Activated naive CD8-positive, alpha-beta T cell treated with anti-CD3 and anti-CD28 coated beads for 36 hours (primary cell): ENCODE results near the gene PRMT1. TPM values are rescaled to one million over a fixed set of nuclear protein-coding genes. Genes with fewer than 3 reads are reported as not detected.

Source experiments
- DNase-seq: peaks from one replicate; pipeline ENCODE4 v3.0.0; 2021
- H3K27ac Mint-ChIP-seq: one replicate; pipeline ENCODE4 v1.8.0; 2022; ENCODE audit warnings: mild to moderate bottlenecking, moderate library complexity, mixed read lengths
- H3K27me3 Mint-ChIP-seq: one replicate; pipeline ENCODE4 v1.8.0; 2022; ENCODE audit warnings: mild to moderate bottlenecking, mixed read lengths
- H3K36me3 Mint-ChIP-seq: one replicate; pipeline ENCODE4 v1.8.0; 2021; ENCODE audit warnings: mild to moderate bottlenecking, mixed read lengths
- H3K4me1 Mint-ChIP-seq: one replicate; pipeline ENCODE4 v1.8.0; 2021; ENCODE audit warnings: mixed read lengths
- H3K4me3 Mint-ChIP-seq: one replicate; pipeline ENCODE4 v1.8.0; 2022; ENCODE audit warnings: mild to moderate bottlenecking, moderate library complexity, mixed read lengths
- H3K9me3 Mint-ChIP-seq: one replicate; pipeline ENCODE4 v1.8.0; 2022; ENCODE audit warnings: mixed read lengths
- total RNA-seq, 2 experiments: library from RNA; stranded (reverse); gene quantifications; one replicate each; pipeline ENCODE4 v1.2.3, GENCODE V29; 2021

PRMT1 gene
- total RNA-seq, 2 experiments from 2014 or later = 538 to 547 TPM

- Mint-ChIP-seq H3K27ac (peak overlapping the region; percentile 93), H3K4me1 (peaks cover 44% of the 10 kb centered on the region), H3K4me3 (peak overlapping the region; percentile 100), H3K9me3 (no peaks in the 10 kb centered on the region), H3K36me3 (peaks cover 20% of the 10 kb centered on the region), H3K27me3 (no peaks in the 10 kb centered on the region)
- no peak for DNase-seq
Measured at GRCh38 chr19:49642492-49643035, 34.5 kb upstream of the PRMT1 start.

GRCh38 chr19:49643466-49643865, 33.6 kb upstream of the PRMT1 start:
- peaks cover 20% of the 10 kb centered on the region for H3K36me3 Mint-ChIP-seq
- H3K27me3 Mint-ChIP-seq = no peaks in the 10 kb centered on the region
- peaks cover 38% of the 10 kb centered on the region for H3K4me1 Mint-ChIP-seq
- peak overlapping the region; percentile 100 for H3K4me3 Mint-ChIP-seq
- no peak for DNase-seq
- H3K27ac Mint-ChIP-seq = peak overlapping the region; percentile 36
- H3K9me3 Mint-ChIP-seq = no peaks in the 10 kb centered on the region

GRCh38 chr19:49645592-49645991, 31.5 kb upstream of the PRMT1 start:
- no peaks in the 10 kb centered on the region for H3K9me3 Mint-ChIP-seq
- peaks cover 25% of the 10 kb centered on the region for H3K4me1 Mint-ChIP-seq
- no peaks in the 10 kb centered on the region for H3K27me3 Mint-ChIP-seq
- H3K27ac Mint-ChIP-seq = no peak overlapping the region
- DNase-seq = no peak
- peaks cover 18% of the 10 kb centered on the region for H3K36me3 Mint-ChIP-seq
- no peak overlapping the region for H3K4me3 Mint-ChIP-seq

- DNase-seq = no peak
- Mint-ChIP-seq H3K9me3 (no peaks in the 10 kb centered on the region), H3K27ac (no peak overlapping the region), H3K27me3 (no peaks in the 10 kb centered on the region), H3K4me3 (no peak overlapping the region), H3K36me3 (peaks cover 16% of the 10 kb centered on the region), H3K4me1 (peaks cover 21% of the 10 kb centered on the region)
Measured at GRCh38 chr19:49645995-49646394, 31.1 kb upstream of the PRMT1 start.

- Mint-ChIP-seq H3K27me3 (no peaks in the 10 kb centered on the region), H3K36me3 (peaks cover 16% of the 10 kb centered on the region), H3K4me3 (no peak overlapping the region), H3K27ac (no peak overlapping the region), H3K9me3 (no peaks in the 10 kb centered on the region), H3K4me1 (peaks cover 20% of the 10 kb centered on the region)
- no peak for DNase-seq
Measured at GRCh38 chr19:49646586-49646985, 30.5 kb upstream of the PRMT1 start.

- DNase-seq = no peak
- Mint-ChIP-seq H3K27ac (no peak overlapping the region), H3K4me3 (no peak overlapping the region), H3K4me1 (no peaks in the 10 kb centered on the region), H3K9me3 (no peaks in the 10 kb centered on the region), H3K27me3 (no peaks in the 10 kb centered on the region), H3K36me3 (peaks cover 4% of the 10 kb centered on the region)
Measured at GRCh38 chr19:49651029-49651819, 25.8 kb upstream of the PRMT1 start.

GRCh38 chr19:49651820-49652550, 25.1 kb upstream of the PRMT1 start:
- no peak for DNase-seq
- Mint-ChIP-seq H3K36me3 (peaks cover 4% of the 10 kb centered on the region), H3K4me1 (no peaks in the 10 kb centered on the region), H3K4me3 (no peak overlapping the region), H3K27ac (no peak overlapping the region), H3K9me3 (no peaks in the 10 kb centered on the region), H3K27me3 (no peaks in the 10 kb centered on the region)

GRCh38 chr19:49652551-49653465, 24.3 kb upstream of the PRMT1 start:
- H3K9me3 Mint-ChIP-seq = no peaks in the 10 kb centered on the region
- H3K4me3 Mint-ChIP-seq = no peak overlapping the region
- peaks cover 7% of the 10 kb centered on the region for H3K36me3 Mint-ChIP-seq
- no peaks in the 10 kb centered on the region for H3K27me3 Mint-ChIP-seq
- no peak for DNase-seq
- H3K27ac Mint-ChIP-seq = no peak overlapping the region
- H3K4me1 Mint-ChIP-seq = no peaks in the 10 kb centered on the region

GRCh38 chr19:49653466-49653806, 23.6 kb upstream of the PRMT1 start:
- no peaks in the 10 kb centered on the region for H3K27me3 Mint-ChIP-seq
- DNase-seq = no peak
- H3K4me1 Mint-ChIP-seq = no peaks in the 10 kb centered on the region
- H3K27ac Mint-ChIP-seq = no peak overlapping the region
- peaks cover 7% of the 10 kb centered on the region for H3K36me3 Mint-ChIP-seq
- no peak overlapping the region for H3K4me3 Mint-ChIP-seq
- H3K9me3 Mint-ChIP-seq = no peaks in the 10 kb centered on the region

- Mint-ChIP-seq H3K27me3 (no peaks in the 10 kb centered on the region), H3K4me3 (no peak overlapping the region), H3K4me1 (peaks cover 3% of the 10 kb centered on the region), H3K27ac (no peak overlapping the region), H3K9me3 (no peaks in the 10 kb centered on the region), H3K36me3 (peaks cover 7% of the 10 kb centered on the region)
- DNase-seq = no peak
Measured at GRCh38 chr19:49654581-49654980, 22.5 kb upstream of the PRMT1 start.

GRCh38 chr19:49655570-49656455, 21.3 kb upstream of the PRMT1 start:
- no peaks in the 10 kb centered on the region for H3K9me3 Mint-ChIP-seq
- peaks cover 3% of the 10 kb centered on the region for H3K4me1 Mint-ChIP-seq
- H3K27me3 Mint-ChIP-seq = no peaks in the 10 kb centered on the region
- no peak overlapping the region for H3K4me3 Mint-ChIP-seq
- no peak for DNase-seq
- H3K27ac Mint-ChIP-seq = no peak overlapping the region
- peaks cover 10% of the 10 kb centered on the region for H3K36me3 Mint-ChIP-seq

GRCh38 chr19:49656456-49657109, 20.5 kb upstream of the PRMT1 start:
- Mint-ChIP-seq H3K4me3 (no peak overlapping the region), H3K9me3 (no peaks in the 10 kb centered on the region), H3K27ac (no peak overlapping the region), H3K36me3 (peaks cover 8% of the 10 kb centered on the region), H3K27me3 (no peaks in the 10 kb centered on the region), H3K4me1 (peaks cover 3% of the 10 kb centered on the region)
- DNase-seq = no peak

GRCh38 chr19:49657493-49658138, 19.5 kb upstream of the PRMT1 start:
- no peak for DNase-seq
- Mint-ChIP-seq H3K36me3 (peaks cover 10% of the 10 kb centered on the region), H3K27me3 (no peaks in the 10 kb centered on the region), H3K27ac (peak overlapping the region; percentile 49), H3K4me3 (no peak overlapping the region), H3K4me1 (peaks cover 4% of the 10 kb centered on the region), H3K9me3 (no peaks in the 10 kb centered on the region)
